SK-N-SH (cell line): ENCODE results near the gene CCN5. TPM values are rescaled to one million over a fixed set of nuclear protein-coding genes. Genes with fewer than 3 reads are reported as not detected.

Experiments
- CTCF ChIA-PET: fragments of 300-600, 350-600 bp; formaldehyde crosslinking; extraction: SDS; loops from one replicate; lab custom pipeline; 2021; lab: Yijun Ruan, JAX
- POLR2A ChIA-PET: fragments of 350-600 bp; sonication (Branson Sonifier 250); formaldehyde crosslinking; extraction: SDS; loops from one replicate; lab custom pipeline; 2020; ENCODE audit warnings: antibody characterized with exemption, inconsistent platforms; lab: Yijun Ruan, JAX
- DNase-seq: peaks from one replicate; pipeline ENCODE4 v3.0.0; 2012
- H2AFZ ChIP-seq: fragments of 200-600 bp; sonication (generic); 2 replicates; pipeline ENCODE4 v1.8.1; 2016; ENCODE audit warnings: antibody characterized with exemption, mild to moderate bottlenecking, low read depth
- H3F3A ChIP-seq: fragments of 200-600 bp; sonication (generic); replicated peaks from 2 replicates; pipeline ENCODE3; 2016; ENCODE audit warnings: antibody characterized with exemption, mild to moderate bottlenecking; ENCODE audit not compliant: insufficient read depth
- H3K27ac ChIP-seq, 2 experiments: fragments of 200-500 bp in 1 of 2; fragments of 200-600 bp in 1 of 2; sonication (Bioruptor generic) in 1 of 2; sonication (generic), shearing (Covaris generic) in 1 of 2; 2 replicates each; pipeline versions ENCODE4 v1.5.1 to v1.6.1; 2014 to 2016; ENCODE audit warnings: low read depth in 2 of 2, inconsistent platforms in 1 of 2, low read length in 1 of 2, mild to moderate bottlenecking in 1 of 2, mixed read lengths in 1 of 2
- H3K27me3 ChIP-seq: fragments of 200-600 bp; sonication (generic), shearing (Covaris generic); 2 replicates; pipeline ENCODE4 v1.6.1; 2016; ENCODE audit warnings: mixed run types; ENCODE audit not compliant: insufficient read depth
- H3K36me3 ChIP-seq, 2 experiments: fragments of 200-500 bp in 1 of 2; fragments of 200-600 bp in 1 of 2; sonication (Bioruptor generic) in 1 of 2; sonication (generic) in 1 of 2; replicated peaks in 1 of 2; 2 replicates each; pipeline versions ENCODE3 to v1.5.1; 2014 to 2016; ENCODE audit warnings: low read length in 1 of 2, mild to moderate bottlenecking in 1 of 2; ENCODE audit not compliant: insufficient read depth in 2 of 2, control insufficient read depth in 1 of 2
- H3K4me1 ChIP-seq, 2 experiments: fragments of 200-500 bp in 1 of 2; fragments of 200-600 bp in 1 of 2; sonication (Bioruptor generic) in 1 of 2; sonication (generic), shearing (Covaris generic) in 1 of 2; 2 replicates each; pipeline versions ENCODE4 v1.5.1 to v1.6.1; 2014 to 2016; ENCODE audit warnings: low read depth in 1 of 2, low read length in 1 of 2, mixed run types in 1 of 2; ENCODE audit not compliant: insufficient read depth in 2 of 2, control insufficient read depth in 1 of 2
- H3K4me2 ChIP-seq: fragments of 200-600 bp; sonication (generic), shearing (Covaris generic); 2 replicates; pipeline ENCODE4 v1.6.1; 2017; ENCODE audit warnings: mixed run types
- H3K4me3 ChIP-seq, 2 experiments: fragments of 200-500 bp in 1 of 2; fragments of 200-600 bp in 1 of 2; sonication (Bioruptor generic) in 1 of 2; sonication (generic), shearing (Covaris generic) in 1 of 2; 2 replicates each; pipeline versions ENCODE4 v1.5.1 to v1.8.1; 2014 to 2016; ENCODE audit warnings: low read depth in 2 of 2, inconsistent platforms in 1 of 2, low read length in 1 of 2, mild to moderate bottlenecking in 1 of 2, mixed read lengths in 1 of 2, moderate library complexity in 1 of 2
- H3K79me2 ChIP-seq: fragments of 200-600 bp; sonication (generic); 2 replicates; pipeline ENCODE4 v1.8.1; 2017; ENCODE audit warnings: mild to moderate bottlenecking; ENCODE audit not compliant: insufficient read depth
- H3K9ac ChIP-seq: fragments of 200-600 bp; sonication (generic); 2 replicates; pipeline ENCODE4 v1.6.1; 2017; ENCODE audit warnings: mixed run types
- H3K9me2 ChIP-seq: fragments of 200-600 bp; sonication (generic); 2 replicates; pipeline ENCODE4 v1.6.1; 2017; ENCODE audit warnings: mixed run types
- H3K9me3 ChIP-seq: fragments of 200-600 bp; sonication (generic); 2 replicates; pipeline ENCODE4 v1.6.1; 2017; ENCODE audit warnings: mixed run types, mild to moderate bottlenecking, moderate library complexity
- H4K20me1 ChIP-seq: fragments of 200-600 bp; sonication (generic); 2 replicates; pipeline ENCODE4 v1.6.1; 2017; ENCODE audit warnings: mild to moderate bottlenecking, mixed run types; ENCODE audit not compliant: insufficient read depth
- CHD2 ChIP-seq: fragments of 150-350 bp; IDR thresholded peaks from 2 replicates; pipeline ENCODE4 v1.6.1; 2018; ENCODE audit warnings: low read length; ENCODE audit not compliant: partially characterized antibody
- EZH2phosphoT487 ChIP-seq: fragments of 200-600 bp; sonication (generic); IDR thresholded peaks from 2 replicates; pipeline ENCODE4 v1.6.1; 2017; ENCODE audit warnings: low read depth, mixed run types, mild to moderate bottlenecking, antibody characterized with exemption, moderate library complexity, borderline replicate concordance
- FOXJ3 ChIP-seq: sonication (generic); formaldehyde crosslinking; IDR thresholded peaks from 2 replicates; pipeline ENCODE4 v1.5.1; 2020; ENCODE audit warnings: mild to moderate bottlenecking, missing genetic modification reagents
- FOXM1 ChIP-seq: IDR thresholded peaks from 2 replicates; pipeline ENCODE4 v1.4.0; 2012; ENCODE audit warnings: low read depth, mild to moderate bottlenecking
- GABPA ChIP-seq: IDR thresholded peaks from 2 replicates; pipeline ENCODE4 v1.4.0; 2012; ENCODE audit warnings: low read depth, mild to moderate bottlenecking
- JUND ChIP-seq: IDR thresholded peaks from 2 replicates; pipeline ENCODE4 v1.4.0; 2012
- MEF2A ChIP-seq: IDR thresholded peaks from 2 replicates; pipeline ENCODE4 v1.4.0; 2012; ENCODE audit warnings: low read depth, borderline replicate concordance
- MXI1 ChIP-seq: IDR thresholded peaks from 2 replicates; pipeline ENCODE4 v1.6.1; 2012; ENCODE audit warnings: mild to moderate bottlenecking, low read depth, low read length, improper control_type of control experiment
- NFIC ChIP-seq: IDR thresholded peaks from 2 replicates; pipeline ENCODE4 v1.4.0; 2012; ENCODE audit warnings: borderline replicate concordance
- NRF1 ChIP-seq: IDR thresholded peaks from 2 replicates; pipeline ENCODE4 v1.6.1; 2012; ENCODE audit warnings: low read depth, mild to moderate bottlenecking, low read length
- POLR2AphosphoS5 ChIP-seq: IDR thresholded peaks from 2 replicates; pipeline ENCODE4 v1.6.1; 2012; ENCODE audit warnings: low read depth, low read length
- RAD21 ChIP-seq: IDR thresholded peaks from 2 replicates; pipeline ENCODE4 v1.6.1; 2012; ENCODE audit warnings: mild to moderate bottlenecking, low read length
- RCOR1 ChIP-seq: fragments of 150-350 bp; IDR thresholded peaks from 2 replicates; pipeline ENCODE4 v1.6.1; 2017; ENCODE audit warnings: antibody characterized with exemption, low read length
- RFX5 ChIP-seq: IDR thresholded peaks from 2 replicates; pipeline ENCODE4 v1.6.1; 2012; ENCODE audit warnings: mild to moderate bottlenecking, improper control_type of control experiment, low read length
- RXRA ChIP-seq: IDR thresholded peaks from 2 replicates; pipeline ENCODE4 v1.4.0; 2012; ENCODE audit warnings: low read depth, mild to moderate bottlenecking, borderline replicate concordance
- SIN3A ChIP-seq: IDR thresholded peaks from 2 replicates; pipeline ENCODE4 v1.6.1; 2012; ENCODE audit warnings: low read depth, mild to moderate bottlenecking, low read length, moderate library complexity, borderline replicate concordance
- SMC3 ChIP-seq: IDR thresholded peaks from 2 replicates; pipeline ENCODE4 v1.6.1; 2012; ENCODE audit warnings: low read depth, low read length, improper control_type of control experiment
- TAF1 ChIP-seq: IDR thresholded peaks from 2 replicates; pipeline ENCODE4 v1.6.1; 2012; ENCODE audit warnings: low read depth, mild to moderate bottlenecking, low read length, moderate library complexity, borderline replicate concordance
- TCF12 ChIP-seq: IDR thresholded peaks from 2 replicates; pipeline ENCODE4 v1.4.0; 2012
- YY1 ChIP-seq: IDR thresholded peaks from 2 replicates; pipeline ENCODE4 v1.4.0; 2012; ENCODE audit warnings: low read depth, mild to moderate bottlenecking
- WGBS: methylation state at CpG from one replicate; pipeline ENCODE4 v1.1.6; 2017; ENCODE audit warnings: low lambda C conversion rate; 5-methylcytosine and 5-hydroxymethylcytosine counted together
- polyA plus RNA-seq, 3 experiments: library from polyadenylated mRNA; depleted of rRNA; stranded (reverse); fragments of >200 nt; gene quantifications; 2 replicates each; pipeline ENCODE4 v1.2.3, GENCODE V29; 2012
- TF ChIP-seq, protein P1 (sequence below): IDR thresholded peaks from 2 replicates; pipeline ENCODE4; 2012
- TF ChIP-seq, protein P2 (sequence below): IDR thresholded peaks from 2 replicates; pipeline ENCODE4 v1.6.1; 2012; ENCODE audit warnings: mild to moderate bottlenecking, low read depth, low read length, moderate library complexity
- TF ChIP-seq, protein P3 (sequence below): IDR thresholded peaks from 2 replicates; pipeline ENCODE4 v1.4.0; 2012; ENCODE audit warnings: low read depth, borderline replicate concordance
- TF ChIP-seq, protein P4 (sequence below): fragments of 150-350 bp; IDR thresholded peaks from 2 replicates; pipeline ENCODE4 v1.6.1; 2016; ENCODE audit warnings: mild to moderate bottlenecking, low read depth, low read length
- TF ChIP-seq, protein P5 (sequence below): IDR thresholded peaks from 2 replicates; pipeline ENCODE4 v1.4.0; 2012; ENCODE audit warnings: low read depth

The CCN5 gene
- polyA plus RNA-seq, 1 of the 3 experiments (the other 2 are of a cell fraction) = 0.05 TPM

DNA sequence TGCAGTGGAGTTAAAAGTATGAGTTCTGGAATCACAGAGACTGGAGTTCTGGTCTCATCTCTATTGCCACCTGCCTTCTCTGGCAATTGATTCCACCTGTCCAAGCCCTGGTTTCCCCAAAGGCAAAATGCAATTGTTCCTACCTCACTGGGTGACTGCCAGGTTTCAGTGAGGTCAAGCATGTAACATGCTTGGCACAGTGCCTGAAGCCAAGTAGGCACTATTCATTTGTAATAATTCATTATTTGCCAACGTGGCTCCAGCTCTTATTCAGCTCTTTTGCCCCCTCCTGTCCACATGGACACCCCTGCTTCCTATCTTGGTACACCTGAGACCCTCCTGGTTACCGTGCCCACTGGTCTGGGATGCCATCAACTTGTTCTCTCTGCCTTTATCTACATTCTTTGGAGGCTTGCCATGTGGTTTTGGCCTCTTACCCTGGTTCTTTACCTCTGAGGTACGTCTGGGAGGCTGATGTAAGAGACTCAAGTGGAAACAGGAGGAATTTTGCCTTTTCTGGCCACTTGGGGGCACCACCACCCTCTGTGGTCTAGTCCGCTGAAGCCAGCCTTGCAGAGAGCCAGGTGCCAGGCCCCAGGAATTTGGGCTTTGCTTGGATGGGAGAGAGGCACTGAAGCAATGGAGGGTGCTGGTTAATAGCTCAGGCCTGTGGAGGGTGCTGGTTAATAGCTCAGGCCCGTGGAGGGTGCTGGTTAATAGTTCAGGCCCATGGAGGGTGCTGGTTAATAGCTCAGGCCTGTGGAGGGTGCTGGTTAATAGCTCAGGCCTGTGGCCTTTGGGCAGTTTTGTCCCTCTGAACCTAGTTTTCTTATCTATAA lies 32.2 kb downstream of the CCN5 start (continued):
- TF ChIP-seq TAF1 (no peak), FOXJ3 (CRISPR knock-in tag) (no peak; the same call in 1 of the 2 replicates)

DNA sequence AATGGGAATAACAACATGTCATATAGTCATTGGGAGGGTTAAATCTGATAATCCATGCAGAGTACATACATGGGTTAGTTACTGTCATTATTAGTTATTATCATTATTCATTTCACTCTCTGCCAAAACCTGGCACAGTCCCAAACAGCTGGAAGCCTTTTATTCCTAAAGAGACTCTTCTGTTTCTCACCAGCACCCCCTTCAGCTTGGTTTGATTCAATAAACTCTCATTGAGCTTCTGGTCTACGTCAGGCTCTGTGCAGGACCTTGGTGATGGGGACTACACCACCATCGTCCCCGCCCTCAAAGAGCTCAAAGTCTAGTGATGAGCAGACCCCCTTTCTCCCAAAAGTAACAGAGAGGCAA lies 32.8 kb downstream of the CCN5 start:
- POLR2A ChIA-PET = interaction anchor here (0.9 to 2.1 kb wide), 7 partner anchors 14 to 62 kb away, joined by 3 to 5 read pairs (median 3); no protein-coding TSS in a partner anchor
- Histone ChIP-seq H2AFZ (no peak overlapping the region), H3K27me3 (peaks cover 11% of the 10 kb centered on the region), H4K20me1 (no peaks in the 10 kb centered on the region), H3K79me2 (no peaks in the 10 kb centered on the region), H3K4me2 (no peak overlapping the region), H3K36me3 (no peaks in the 10 kb centered on the region), H3K9me3 (no peaks in the 10 kb centered on the region), H3K9me2 (no peaks in the 10 kb centered on the region), H3K4me3 (no peak overlapping the region), H3K9ac (no peak overlapping the region), H3K4me1 (peaks cover 6 to 34% of the 10 kb centered on the region in 2 experiments; a peak in 3 of 4 replicates), H3K27ac (peak overlapping the region in 1 of 2 experiments; percentile 82; a peak in 2 of 4 replicates), H3F3A (peaks cover 11% of the 10 kb centered on the region)
- 48% methylated on average over 3 of the region's 3 CpGs for WGBS
- DNase-seq = peak; percentile 86
- CTCF ChIA-PET = interaction anchor here (0.7 to 5.2 kb wide), 40 partner anchors 8 to 356 kb away, joined by 3 to 110 read pairs (median 6); partner anchors contain the start of genes RIMS4 and YWHAB
- TF ChIP-seq, protein P1, sequence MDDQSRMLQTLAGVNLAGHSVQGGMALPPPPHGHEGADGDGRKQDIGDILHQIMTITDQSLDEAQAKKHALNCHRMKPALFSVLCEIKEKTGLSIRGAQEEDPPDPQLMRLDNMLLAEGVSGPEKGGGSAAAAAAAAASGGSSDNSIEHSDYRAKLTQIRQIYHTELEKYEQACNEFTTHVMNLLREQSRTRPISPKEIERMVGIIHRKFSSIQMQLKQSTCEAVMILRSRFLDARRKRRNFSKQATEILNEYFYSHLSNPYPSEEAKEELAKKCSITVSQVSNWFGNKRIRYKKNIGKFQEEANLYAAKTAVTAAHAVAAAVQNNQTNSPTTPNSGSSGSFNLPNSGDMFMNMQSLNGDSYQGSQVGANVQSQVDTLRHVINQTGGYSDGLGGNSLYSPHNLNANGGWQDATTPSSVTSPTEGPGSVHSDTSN = no peak
- no peak for TF ChIP-seq FOXM1
- TF ChIP-seq RFX5 = no peak
- TF ChIP-seq MXI1 = 0 out of 2 replicates have a peak, but pooled peaks have one; percentile 24
- no peak for TF ChIP-seq POLR2AphosphoS5
- no peak for TF ChIP-seq NFIC
- TF ChIP-seq, protein P2, sequence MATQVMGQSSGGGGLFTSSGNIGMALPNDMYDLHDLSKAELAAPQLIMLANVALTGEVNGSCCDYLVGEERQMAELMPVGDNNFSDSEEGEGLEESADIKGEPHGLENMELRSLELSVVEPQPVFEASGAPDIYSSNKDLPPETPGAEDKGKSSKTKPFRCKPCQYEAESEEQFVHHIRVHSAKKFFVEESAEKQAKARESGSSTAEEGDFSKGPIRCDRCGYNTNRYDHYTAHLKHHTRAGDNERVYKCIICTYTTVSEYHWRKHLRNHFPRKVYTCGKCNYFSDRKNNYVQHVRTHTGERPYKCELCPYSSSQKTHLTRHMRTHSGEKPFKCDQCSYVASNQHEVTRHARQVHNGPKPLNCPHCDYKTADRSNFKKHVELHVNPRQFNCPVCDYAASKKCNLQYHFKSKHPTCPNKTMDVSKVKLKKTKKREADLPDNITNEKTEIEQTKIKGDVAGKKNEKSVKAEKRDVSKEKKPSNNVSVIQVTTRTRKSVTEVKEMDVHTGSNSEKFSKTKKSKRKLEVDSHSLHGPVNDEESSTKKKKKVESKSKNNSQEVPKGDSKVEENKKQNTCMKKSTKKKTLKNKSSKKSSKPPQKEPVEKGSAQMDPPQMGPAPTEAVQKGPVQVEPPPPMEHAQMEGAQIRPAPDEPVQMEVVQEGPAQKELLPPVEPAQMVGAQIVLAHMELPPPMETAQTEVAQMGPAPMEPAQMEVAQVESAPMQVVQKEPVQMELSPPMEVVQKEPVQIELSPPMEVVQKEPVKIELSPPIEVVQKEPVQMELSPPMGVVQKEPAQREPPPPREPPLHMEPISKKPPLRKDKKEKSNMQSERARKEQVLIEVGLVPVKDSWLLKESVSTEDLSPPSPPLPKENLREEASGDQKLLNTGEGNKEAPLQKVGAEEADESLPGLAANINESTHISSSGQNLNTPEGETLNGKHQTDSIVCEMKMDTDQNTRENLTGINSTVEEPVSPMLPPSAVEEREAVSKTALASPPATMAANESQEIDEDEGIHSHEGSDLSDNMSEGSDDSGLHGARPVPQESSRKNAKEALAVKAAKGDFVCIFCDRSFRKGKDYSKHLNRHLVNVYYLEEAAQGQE = no peak
- no peak for TF ChIP-seq NRF1
- TF ChIP-seq TAF1 = no peak
- TF ChIP-seq, protein P3, sequence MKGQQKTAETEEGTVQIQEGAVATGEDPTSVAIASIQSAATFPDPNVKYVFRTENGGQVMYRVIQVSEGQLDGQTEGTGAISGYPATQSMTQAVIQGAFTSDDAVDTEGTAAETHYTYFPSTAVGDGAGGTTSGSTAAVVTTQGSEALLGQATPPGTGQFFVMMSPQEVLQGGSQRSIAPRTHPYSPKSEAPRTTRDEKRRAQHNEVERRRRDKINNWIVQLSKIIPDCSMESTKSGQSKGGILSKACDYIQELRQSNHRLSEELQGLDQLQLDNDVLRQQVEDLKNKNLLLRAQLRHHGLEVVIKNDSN = no peak
- TF ChIP-seq RAD21 = peak; percentile 38
- no peak for TF ChIP-seq RXRA
- peak; percentile 27 for TF ChIP-seq CHD2
- peak; percentile 69; the same call in 1 of the 2 replicates for TF ChIP-seq RCOR1
- TF ChIP-seq, protein P4, sequence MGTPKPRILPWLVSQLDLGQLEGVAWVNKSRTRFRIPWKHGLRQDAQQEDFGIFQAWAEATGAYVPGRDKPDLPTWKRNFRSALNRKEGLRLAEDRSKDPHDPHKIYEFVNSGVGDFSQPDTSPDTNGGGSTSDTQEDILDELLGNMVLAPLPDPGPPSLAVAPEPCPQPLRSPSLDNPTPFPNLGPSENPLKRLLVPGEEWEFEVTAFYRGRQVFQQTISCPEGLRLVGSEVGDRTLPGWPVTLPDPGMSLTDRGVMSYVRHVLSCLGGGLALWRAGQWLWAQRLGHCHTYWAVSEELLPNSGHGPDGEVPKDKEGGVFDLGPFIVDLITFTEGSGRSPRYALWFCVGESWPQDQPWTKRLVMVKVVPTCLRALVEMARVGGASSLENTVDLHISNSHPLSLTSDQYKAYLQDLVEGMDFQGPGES = no peak
- TF ChIP-seq GABPA = no peak
- no peak for TF ChIP-seq TCF12
- TF ChIP-seq EZH2phosphoT487 = no peak
- TF ChIP-seq, protein P5, sequence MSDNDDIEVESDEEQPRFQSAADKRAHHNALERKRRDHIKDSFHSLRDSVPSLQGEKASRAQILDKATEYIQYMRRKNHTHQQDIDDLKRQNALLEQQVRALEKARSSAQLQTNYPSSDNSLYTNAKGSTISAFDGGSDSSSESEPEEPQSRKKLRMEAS = no peak
- TF ChIP-seq YY1 = no peak
- no peak for TF ChIP-seq MEF2A
- no peak for TF ChIP-seq JUND
- TF ChIP-seq SMC3 = no peak
- no peak for TF ChIP-seq SIN3A
